Activated T-cell treated with anti-CD3 and anti-CD28 coated beads for 24 hours (primary cell): ENCODE data around the gene FSHR.

Experiments used
- DNase-seq: peaks from one replicate; pipeline ENCODE4 v3.0.0-alpha.2; 2020; ENCODE audit warnings: low read depth

Gene FSHR

GRCh38 chr2:49111456-49111855, 42.9 kb downstream of the FSHR start:
- no peak for DNase-seq

- DNase-seq = no peak
Observed at GRCh38 chr2:49111006-49111405, 43.3 kb downstream of the FSHR start.

DNA sequence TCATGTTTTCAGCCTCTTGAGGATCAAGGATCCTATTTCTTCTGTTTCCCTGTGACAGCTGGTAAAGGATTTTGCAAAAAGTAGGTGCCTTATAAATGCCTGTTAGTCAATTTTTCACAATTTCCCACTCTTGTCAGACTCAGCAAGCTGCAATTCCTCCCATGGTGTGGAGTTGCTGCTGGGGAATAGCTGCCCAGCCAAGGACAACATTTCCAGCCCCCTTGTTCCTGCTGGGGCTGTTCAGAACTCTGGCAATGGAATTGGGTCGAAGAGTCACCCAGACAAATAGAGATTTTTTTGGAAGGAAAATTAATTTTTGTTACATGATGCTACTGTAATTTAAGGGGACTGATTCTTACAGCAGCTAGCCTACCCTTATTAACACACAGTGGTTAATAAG, 43.7 kb downstream of the FSHR start:
- DNase-seq = no peak

DNA sequence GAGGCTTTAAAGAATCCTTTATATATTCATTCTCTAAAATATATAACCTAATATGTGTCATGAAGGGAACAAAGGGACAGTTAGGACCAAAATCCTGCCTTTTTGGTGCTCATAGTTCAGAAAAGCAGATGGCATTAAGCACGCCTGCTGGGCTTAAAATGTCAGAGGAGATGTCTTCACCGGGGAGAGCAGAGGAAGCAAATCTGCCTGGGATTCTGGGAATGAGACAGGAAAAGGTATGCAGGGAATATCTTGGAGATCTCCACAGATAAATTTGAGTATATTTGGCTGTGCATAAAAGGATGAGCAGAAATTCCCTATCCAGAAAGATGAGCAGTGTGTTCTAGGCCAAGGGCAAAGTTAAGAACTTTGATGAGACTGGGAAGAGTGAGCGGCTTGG, 45.5 kb downstream of the FSHR start:
- no peak for DNase-seq

DNA sequence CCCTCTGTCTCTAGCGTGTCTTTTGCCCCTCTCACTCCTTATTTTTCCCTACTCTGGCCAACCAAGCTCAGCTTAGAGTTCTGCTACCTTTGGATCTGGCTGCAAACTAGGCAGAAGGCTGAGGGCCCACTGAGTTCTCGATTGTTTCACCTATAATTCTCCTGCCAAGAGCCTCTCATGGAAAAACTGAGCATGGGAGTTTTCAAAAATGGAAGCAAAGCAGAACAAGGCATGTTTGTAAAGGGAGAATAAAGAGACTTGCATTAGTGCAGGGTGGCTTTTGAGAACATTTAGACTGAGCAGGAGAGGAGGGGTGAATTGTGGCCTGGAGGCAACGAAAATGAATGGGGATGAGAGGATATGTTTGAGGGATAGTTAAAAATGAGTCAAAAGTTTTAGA, 45.9 kb downstream of the FSHR start:
- DNase-seq = no peak

DNA sequence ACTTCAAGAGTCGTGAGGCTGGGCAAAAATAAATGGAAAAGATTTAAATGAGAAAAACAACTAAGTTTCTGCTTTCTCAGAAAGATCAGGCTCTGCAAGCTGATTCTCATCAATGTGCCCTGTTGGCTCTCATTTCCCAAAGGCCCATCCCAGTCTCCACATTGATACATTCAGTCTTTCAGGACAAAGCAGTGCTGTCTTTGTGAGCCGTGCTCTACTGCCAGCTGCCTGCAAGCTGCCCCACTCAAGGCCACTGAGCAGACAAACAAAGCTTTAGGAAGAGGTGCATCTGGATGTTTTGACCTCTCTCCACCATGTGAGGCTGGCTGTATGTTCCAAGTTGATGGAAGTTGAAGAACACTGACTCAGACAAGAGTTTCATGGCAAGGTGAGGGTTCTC, 48.8 kb downstream of the FSHR start:
- no peak for DNase-seq

DNA sequence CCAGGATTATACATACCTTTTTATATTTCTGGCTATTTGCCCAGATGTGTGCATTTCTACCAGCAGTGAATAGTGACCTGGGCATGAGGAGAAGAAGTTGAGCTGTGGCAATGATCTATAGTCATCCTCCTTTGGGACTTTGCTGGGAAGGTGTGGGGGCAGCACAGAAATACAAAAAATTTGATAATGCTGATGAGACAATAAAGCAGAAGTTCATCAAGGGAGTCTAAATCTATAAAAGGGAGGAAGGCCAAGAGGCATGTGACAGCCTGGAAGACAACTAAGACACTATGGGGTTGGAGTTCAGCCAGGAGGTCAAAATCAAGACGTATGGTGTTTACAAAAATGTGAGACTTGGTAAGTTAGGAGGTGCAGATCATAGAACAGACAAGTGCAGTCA, 52.2 kb downstream of the FSHR start:
- DNase-seq = no peak

- DNase-seq = no peak
Observed at GRCh38 chr2:49080681-49081080, 73.6 kb downstream of the FSHR start.

GRCh38 chr2:49070716-49071115, 83.6 kb downstream of the FSHR start:
- DNase-seq = no peak

GRCh38 chr2:49069829-49070228, 84.5 kb downstream of the FSHR start:
- DNase-seq = no peak

GRCh38 chr2:49068613-49069012, 85.7 kb downstream of the FSHR start:
- DNase-seq = no peak

DNA sequence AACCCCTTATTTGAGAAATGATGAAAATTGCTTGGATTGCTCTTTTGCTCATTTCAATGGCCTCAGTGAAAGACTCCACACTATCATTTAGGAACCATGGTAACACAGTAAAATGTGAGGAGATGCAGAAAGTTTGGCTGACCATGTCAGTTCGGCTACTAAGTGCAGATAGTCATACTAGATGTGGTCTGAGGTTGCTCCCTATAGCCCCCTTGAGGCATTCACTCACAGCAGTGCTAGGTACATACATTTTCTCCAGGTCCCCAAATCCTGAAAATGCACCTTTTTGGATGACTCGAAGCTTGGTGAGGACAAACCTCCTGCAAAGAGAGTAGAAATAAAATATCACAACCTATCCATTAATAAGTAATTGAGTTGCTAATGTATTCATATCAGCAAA, 86.3 kb downstream of the FSHR start:
- DNase-seq = no peak

GRCh38 chr2:49053156-49053555, 101.2 kb downstream of the FSHR start:
- no peak for DNase-seq

GRCh38 chr2:49050265-49050664, 104.0 kb downstream of the FSHR start:
- no peak for DNase-seq

- DNase-seq = no peak
Observed at GRCh38 chr2:49049161-49049560, 105.2 kb downstream of the FSHR start.

GRCh38 chr2:49045083-49045482, 109.2 kb downstream of the FSHR start:
- no peak for DNase-seq

GRCh38 chr2:49044350-49045079, 109.8 kb downstream of the FSHR start:
- DNase-seq = no peak

DNA sequence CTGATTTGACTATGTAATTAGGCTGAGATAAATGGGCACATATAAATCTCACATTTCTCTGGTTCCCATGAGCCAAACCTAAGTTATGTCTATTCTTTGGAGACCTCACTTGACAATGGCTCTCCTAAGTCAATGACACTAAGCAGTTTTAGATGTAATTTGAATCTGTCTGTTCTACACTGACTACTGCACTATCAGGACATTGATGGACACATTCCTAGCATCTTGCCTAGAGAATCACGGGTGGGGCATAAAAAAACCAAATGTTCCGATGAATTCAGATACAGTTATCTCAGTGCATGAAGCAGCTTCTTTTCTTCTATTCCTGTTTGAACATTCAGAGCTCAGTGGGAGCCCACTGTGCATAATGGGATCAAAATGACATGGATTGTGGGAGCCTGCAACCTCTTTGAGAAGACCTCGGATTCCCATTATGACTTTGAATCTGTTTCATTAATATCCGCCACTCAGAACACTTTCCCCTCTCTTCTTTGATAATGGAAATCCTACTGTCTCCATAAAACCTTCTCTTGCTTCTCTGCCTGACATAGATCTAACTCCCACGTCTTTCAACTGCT, 110.8 kb downstream of the FSHR start:
- no peak for DNase-seq

GRCh38 chr2:49042488-49042887, 111.8 kb downstream of the FSHR start:
- DNase-seq = no peak

DNA sequence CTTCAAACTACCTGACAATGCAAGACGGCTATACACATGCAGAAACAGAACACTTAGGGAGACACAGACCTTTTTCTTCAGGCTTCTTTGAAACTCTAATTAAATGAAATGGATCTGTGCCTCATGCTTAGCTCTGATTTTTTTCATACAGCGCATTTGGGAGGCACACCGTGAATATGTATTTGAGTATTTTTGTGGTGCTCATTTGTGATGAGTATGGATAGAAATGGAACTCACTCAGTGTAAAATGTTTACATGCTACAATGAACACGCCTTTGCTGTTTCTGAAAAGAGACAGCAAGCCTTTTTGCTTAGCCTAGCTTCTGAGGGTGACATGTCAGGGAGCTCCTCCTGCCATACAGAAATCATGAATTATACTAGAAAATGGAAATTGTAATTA, 113.3 kb downstream of the FSHR start:
- no peak for DNase-seq

GRCh38 chr2:49037197-49037596, 117.1 kb downstream of the FSHR start:
- DNase-seq = no peak

GRCh38 chr2:49035481-49035880, 118.8 kb downstream of the FSHR start:
- DNase-seq = no peak

- no peak for DNase-seq
Observed at GRCh38 chr2:49033394-49034185, 120.7 kb downstream of the FSHR start.
